ENCODE measurements around the gene KRT81. TPM values are rescaled to one million over a fixed set of nuclear protein-coding genes. Genes with fewer than 3 reads are reported as not detected.

Gene KRT81
- total and polyA plus RNA-seq, 8 donors, result 0.12 to 0.26 TPM; not detected in 6

GRCh38 chr12:52310622-52311284 lies 19.4 kb upstream of the KRT81 start:
- peaks cover 5 to 10% of the 10 kb centered on the region in 2 donors for H3K4me1 ChIP-seq
- no peaks in the 10 kb centered on the region for H3K36me3 ChIP-seq
- DNase-seq (no peak), ATAC-seq (no peak)
- H3K27ac ChIP-seq, result no peak overlapping the region
- peaks cover 11 to 83% of the 10 kb centered on the region in 2 donors for H3K27me3 ChIP-seq
- no peak overlapping the region for H3K4me3 ChIP-seq
- intact Hi-C loops (cut with DNase I), result no loop called here
- TF ChIP-seq, protein P1, sequence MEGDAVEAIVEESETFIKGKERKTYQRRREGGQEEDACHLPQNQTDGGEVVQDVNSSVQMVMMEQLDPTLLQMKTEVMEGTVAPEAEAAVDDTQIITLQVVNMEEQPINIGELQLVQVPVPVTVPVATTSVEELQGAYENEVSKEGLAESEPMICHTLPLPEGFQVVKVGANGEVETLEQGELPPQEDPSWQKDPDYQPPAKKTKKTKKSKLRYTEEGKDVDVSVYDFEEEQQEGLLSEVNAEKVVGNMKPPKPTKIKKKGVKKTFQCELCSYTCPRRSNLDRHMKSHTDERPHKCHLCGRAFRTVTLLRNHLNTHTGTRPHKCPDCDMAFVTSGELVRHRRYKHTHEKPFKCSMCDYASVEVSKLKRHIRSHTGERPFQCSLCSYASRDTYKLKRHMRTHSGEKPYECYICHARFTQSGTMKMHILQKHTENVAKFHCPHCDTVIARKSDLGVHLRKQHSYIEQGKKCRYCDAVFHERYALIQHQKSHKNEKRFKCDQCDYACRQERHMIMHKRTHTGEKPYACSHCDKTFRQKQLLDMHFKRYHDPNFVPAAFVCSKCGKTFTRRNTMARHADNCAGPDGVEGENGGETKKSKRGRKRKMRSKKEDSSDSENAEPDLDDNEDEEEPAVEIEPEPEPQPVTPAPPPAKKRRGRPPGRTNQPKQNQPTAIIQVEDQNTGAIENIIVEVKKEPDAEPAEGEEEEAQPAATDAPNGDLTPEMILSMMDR (IDR thresholded peaks at IDR 0.05), result no peak
- H3K9me3 ChIP-seq, result no peaks in the 10 kb centered on the region

- ATAC-seq (no peak), DNase-seq (no peak)
- Histone ChIP-seq H3K27ac (no peak overlapping the region), H3K27me3 (peaks cover 11 to 87% of the 10 kb centered on the region in 2 donors), H3K4me3 (peak overlapping the region; percentile 21 to 32), H3K36me3 (no peaks in the 10 kb centered on the region), H3K9me3 (no peaks in the 10 kb centered on the region), H3K4me1 (peaks cover 5 to 10% of the 10 kb centered on the region in 2 donors)
- intact Hi-C loops (cut with DNase I), result no loop called here
- TF ChIP-seq, protein P1 (IDR thresholded peaks at IDR 0.05), result no peak
Measured at GRCh38 chr12:52308806-52309425, 17.6 kb upstream of the KRT81 start.

DNA sequence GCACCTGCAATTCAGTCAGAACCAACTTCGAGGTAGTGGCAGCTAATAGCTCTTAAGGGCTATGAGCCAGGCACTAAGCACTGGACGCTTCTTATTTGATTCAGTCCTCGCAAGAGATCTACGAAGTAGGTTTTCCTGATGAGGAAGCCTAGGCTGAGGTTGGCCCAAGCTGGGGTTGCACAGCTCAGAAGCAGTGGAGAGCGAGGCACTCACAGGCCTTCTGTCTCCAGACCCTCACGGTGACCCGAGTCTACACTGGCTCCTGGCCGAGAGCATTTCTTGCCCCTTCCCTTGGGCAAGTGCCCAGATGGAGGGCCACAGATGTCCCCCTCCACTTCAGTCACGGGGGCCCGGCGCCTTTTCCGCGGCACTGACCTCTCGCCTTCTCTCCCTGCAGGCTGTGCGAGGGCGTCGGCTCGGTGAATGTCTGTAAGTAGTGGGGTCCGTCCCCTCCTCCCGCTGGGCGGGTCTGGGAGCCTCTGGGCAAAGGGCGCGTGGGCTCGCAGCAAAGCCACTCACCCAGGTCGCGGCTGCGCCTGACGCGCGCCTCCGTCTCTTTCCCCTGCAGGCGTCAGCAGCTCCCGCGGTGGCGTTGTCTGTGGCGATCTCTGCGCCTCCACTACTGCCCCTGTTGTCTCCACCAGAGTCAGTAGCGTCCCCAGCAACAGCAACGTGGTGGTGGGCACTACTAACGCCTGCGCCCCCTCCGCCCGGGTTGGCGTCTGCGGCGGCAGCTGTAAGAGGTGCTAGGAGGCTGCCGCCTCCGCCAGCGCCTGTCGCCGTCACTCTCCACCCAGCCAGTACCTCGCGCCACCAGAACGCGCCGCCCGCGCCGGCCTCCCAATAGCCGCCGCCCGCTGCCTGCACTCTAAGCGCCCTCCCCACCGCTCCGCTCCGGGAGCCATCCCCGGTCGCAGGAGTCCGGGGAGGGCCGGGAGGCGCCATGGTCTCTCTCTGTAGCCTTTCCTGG lies 16.8 kb upstream of the KRT81 start:
- Histone ChIP-seq H3K4me3 (peak overlapping the region; percentile 21 to 32), H3K36me3 (no peaks in the 10 kb centered on the region), H3K27ac (no peak overlapping the region), H3K9me3 (no peaks in the 10 kb centered on the region), H3K27me3 (peaks cover 11 to 83% of the 10 kb centered on the region in 2 donors), H3K4me1 (peaks cover 5 to 10% of the 10 kb centered on the region in 2 donors)
- TF ChIP-seq, protein P1 (IDR thresholded peaks at IDR 0.05), result peak; percentile 10 to 16
- intact Hi-C loops (cut with DNase I), result no loop called here
- peak; percentile 42 to 89 (median 56) for DNase-seq
- ATAC-seq, result peak; percentile 95

GRCh38 chr12:52306731-52307130 lies 15.4 kb upstream of the KRT81 start:
- intact Hi-C loops (cut with DNase I), result no loop called here
- ATAC-seq (no peak), DNase-seq (peak in 1 of 4 donors; percentile 54)
- no peak overlapping the region for H3K4me3 ChIP-seq
- H3K36me3 ChIP-seq, result no peaks in the 10 kb centered on the region
- peaks cover 11 to 73% of the 10 kb centered on the region in 2 donors for H3K27me3 ChIP-seq
- H3K27ac ChIP-seq, result no peak overlapping the region
- H3K4me1 ChIP-seq, result peaks cover 5 to 10% of the 10 kb centered on the region in 2 donors
- TF ChIP-seq, protein P1 (IDR thresholded peaks at IDR 0.05), result no peak
- no peaks in the 10 kb centered on the region for H3K9me3 ChIP-seq
